NOMO-1 treated with dmso at 0.1 percent for 144 hours (cell line): ENCODE data around the gene PHACTR1.
"Not testable (repeated sequence)": the region's sequence is repeated elsewhere in the genome, so short reads cannot be mapped to it uniquely, and the experiment has no call there.

ENCODE experiments used
- DNase-seq: peaks from one replicate; lab custom pipeline; 2025; ENCODE audit not compliant: unreplicated experiment; lab: John Stamatoyannopoulos, UW

PHACTR1 gene

GRCh38 chr6:13139119-13139518 is 422.6 kb downstream of the PHACTR1 start:
- DNase-seq: no peak

GRCh38 chr6:13140980-13141379 is 424.4 kb downstream of the PHACTR1 start:
- no peak for DNase-seq

DNA sequence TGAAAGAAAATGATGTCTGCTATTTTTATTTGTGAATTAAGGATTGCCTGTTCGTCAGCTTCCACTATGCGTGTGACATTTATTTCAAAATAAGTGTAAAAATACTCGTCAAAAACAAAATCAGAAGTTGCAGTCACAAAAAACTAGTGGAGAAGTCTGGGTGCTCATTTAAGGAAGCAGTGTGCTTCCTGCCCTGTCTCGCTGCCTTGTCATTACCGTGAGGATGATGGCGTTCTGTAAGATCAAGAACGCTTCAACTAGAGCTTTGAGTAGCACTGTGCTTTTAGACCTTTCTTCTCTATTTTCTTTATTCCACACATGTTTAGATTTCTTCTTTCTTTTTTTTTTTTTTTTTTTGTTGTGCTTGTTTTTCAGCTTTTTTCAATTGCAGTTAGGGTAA is 424.8 kb downstream of the PHACTR1 start:
- no peak for DNase-seq

DNA sequence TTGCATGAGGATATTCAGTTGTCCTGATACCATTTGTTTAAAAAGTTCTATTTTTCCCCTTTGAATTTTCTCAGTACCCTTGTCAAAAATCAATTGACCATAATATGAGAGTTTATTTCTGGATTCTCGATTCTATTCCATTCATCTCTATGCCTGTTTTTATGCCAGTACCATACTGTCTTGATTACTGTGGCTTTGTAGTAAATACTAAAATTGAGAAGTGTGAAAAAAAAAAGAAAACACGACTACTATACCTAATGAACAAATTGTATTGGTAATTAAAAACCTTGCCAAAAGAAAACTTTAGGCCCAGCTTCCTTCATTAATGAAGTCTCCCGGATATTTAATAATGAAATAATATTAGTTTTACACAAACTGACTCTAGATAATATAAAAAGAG is 426.0 kb downstream of the PHACTR1 start:
- DNase-seq: no peak

- no peak for DNase-seq
These were observed 429.9 kb downstream of the PHACTR1 start for GRCh38 chr6:13146442-13146841.

GRCh38 chr6:13147376-13147775 is 430.8 kb downstream of the PHACTR1 start:
- no peak for DNase-seq

- DNase-seq: no peak
These were observed 431.2 kb downstream of the PHACTR1 start for GRCh38 chr6:13147782-13148181.

- DNase-seq: no peak
These were observed 436.2 kb downstream of the PHACTR1 start for GRCh38 chr6:13152764-13153163.

DNA sequence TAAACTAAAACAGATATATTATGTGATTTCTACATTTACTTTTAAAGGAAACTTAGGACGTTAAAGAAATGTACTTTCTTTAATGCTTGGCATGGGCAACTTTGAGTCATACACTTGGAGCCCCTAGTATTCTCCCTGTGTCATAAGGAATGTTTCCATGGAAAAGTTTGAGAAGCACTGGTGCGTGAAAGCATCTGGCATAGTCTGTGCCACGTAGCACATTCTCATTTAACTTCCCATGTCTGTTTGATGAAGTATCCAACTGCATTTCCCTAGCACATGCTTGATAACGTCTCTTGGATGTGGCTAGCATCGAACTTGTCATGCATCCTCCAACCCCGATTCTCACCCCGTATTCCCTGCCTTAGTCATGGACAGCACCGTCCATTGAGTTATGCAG is 439.8 kb downstream of the PHACTR1 start:
- DNase-seq: no peak

GRCh38 chr6:13157293-13157692 is 440.7 kb downstream of the PHACTR1 start:
- no peak for DNase-seq

- DNase-seq: no peak
These were observed 442.7 kb downstream of the PHACTR1 start for GRCh38 chr6:13159300-13159699.

- DNase-seq: not testable (repeated sequence)
These were observed 443.3 kb downstream of the PHACTR1 start for GRCh38 chr6:13159822-13160221.

GRCh38 chr6:13163161-13163944 is 446.8 kb downstream of the PHACTR1 start:
- DNase-seq: peak; percentile 30

- no peak for DNase-seq
These were observed 447.7 kb downstream of the PHACTR1 start for GRCh38 chr6:13164291-13164690.

GRCh38 chr6:13165502-13166172 is 449.1 kb downstream of the PHACTR1 start:
- no peak for DNase-seq

- DNase-seq: no peak
These were observed 449.7 kb downstream of the PHACTR1 start for GRCh38 chr6:13166269-13166668.

DNA sequence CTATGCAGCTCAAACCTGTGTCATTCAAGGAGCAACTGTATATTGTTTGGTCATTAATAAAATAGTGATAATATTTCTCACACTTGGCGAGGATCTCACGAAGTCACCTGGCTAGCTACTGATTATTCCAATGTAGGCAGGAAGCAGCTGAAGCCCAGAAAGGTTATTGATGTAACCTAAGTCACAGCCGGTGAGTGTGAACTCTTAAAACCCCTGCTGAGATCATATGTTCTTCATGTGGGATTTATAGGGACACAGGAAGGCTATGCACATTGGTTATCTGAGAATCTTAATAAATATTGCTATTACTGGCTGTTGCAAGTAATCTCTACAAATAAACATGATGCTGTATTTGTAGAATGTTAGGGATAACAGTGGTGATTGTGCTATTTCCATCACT is 450.3 kb downstream of the PHACTR1 start:
- no peak for DNase-seq

DNA sequence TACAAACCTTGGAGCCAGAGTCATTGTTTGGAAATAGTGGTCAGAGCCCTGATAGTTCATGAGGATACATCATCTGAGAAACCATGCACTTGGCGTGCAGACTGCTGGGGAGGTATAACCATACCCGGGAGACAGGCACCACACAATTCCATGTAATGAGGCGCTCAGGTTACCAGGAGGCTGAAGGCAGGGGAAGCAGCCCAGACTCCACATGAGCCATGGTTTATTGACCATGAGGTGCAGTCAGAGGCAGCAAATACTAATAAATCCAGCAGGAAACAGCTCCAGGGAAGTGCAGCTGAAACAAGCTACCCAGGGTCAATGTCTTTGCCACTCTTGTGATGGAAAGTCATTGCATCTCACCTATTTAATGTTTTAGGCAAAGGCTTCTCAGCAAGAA is 455.7 kb downstream of the PHACTR1 start:
- no peak for DNase-seq

DNA sequence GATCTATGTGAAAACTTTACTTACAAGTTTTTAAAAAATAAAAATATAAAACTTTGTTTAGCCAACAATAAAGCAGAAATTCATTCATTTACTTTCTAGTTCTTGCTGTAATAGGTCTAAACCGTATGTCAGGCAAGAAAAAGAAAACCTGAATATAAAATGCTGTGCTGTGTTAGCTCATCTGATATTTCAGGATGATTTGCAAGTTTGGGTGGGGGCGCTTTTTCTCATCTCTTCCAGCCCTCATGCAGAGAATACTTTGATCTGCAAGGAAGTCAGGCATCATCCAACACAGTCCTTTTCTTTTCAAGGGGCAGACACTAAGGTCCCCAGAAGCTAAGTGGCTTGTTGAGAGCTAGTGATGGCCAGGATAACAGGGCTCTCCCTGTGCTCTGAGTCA is 458.5 kb downstream of the PHACTR1 start:
- no peak for DNase-seq

DNA sequence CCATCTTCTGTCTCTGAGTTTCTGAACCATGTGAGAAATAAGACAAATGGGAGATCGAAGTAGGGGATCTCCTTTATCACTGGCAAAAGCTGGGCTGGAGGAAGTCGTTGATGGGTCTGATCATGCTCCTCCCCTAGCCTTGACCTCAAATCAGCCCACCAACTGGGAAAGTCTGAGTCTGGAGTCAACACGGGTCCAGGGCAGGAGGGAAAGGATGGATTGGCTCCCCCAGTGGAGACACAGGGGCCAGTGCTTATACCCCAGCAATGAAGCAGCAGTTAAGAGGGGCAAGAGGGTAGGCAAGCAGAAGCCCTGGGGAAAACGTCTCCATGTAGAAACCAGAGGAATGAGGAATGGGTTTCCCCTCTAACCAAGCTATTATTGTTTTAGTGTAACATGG is 459.2 kb downstream of the PHACTR1 start:
- DNase-seq: no peak

DNA sequence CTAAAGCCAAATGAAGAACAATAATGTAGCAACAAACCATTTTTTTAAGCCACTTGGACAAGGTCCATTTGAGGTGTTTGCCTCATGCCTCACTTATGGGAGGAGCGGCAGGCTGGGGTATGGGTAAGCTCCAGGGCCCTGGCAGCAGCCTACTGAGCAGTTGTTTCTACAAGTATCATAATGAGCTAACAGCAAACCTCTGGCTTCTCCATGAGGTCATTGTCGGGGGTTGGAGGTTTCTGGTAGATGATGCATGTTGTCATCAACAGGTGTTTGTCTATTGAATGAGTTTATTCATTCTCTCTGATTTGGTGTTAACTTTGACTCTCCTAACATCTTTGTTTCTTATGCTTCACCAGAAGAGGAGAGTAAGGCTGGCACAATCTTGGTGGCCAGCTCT is 461.1 kb downstream of the PHACTR1 start:
- DNase-seq: no peak

GRCh38 chr6:13178107-13178506 is 461.5 kb downstream of the PHACTR1 start:
- no peak for DNase-seq

DNA sequence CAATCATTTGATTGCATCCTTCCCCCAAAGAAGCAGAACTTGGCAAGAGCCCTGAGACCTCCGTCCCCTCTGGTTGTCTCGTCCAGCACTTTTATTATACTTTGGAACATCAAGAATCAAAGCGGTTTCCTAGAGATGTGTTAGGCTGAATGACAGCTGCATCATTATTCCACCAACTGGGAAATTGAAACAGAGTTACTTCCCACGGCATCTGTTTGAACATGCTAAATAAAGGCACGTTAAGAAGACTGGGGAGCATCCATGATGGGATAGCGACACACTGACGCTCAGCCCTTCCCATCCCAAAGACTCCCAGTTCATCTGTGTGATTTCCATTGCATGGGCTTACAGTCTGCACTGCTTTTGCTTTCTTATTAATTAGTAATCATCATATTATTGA is 464.0 kb downstream of the PHACTR1 start:
- DNase-seq: no peak
